ENCODE measurements around the gene MISP. TPM values are rescaled to one million over a fixed set of nuclear protein-coding genes. Genes with fewer than 3 reads are reported as not detected.
"Not testable (repeated sequence)": the region's sequence is repeated elsewhere in the genome, so short reads cannot be mapped to it uniquely, and the experiment has no call there.

The MISP gene
- under 1 TPM; 0.08 to 0.11 TPM for polyA plus RNA-seq

DNA sequence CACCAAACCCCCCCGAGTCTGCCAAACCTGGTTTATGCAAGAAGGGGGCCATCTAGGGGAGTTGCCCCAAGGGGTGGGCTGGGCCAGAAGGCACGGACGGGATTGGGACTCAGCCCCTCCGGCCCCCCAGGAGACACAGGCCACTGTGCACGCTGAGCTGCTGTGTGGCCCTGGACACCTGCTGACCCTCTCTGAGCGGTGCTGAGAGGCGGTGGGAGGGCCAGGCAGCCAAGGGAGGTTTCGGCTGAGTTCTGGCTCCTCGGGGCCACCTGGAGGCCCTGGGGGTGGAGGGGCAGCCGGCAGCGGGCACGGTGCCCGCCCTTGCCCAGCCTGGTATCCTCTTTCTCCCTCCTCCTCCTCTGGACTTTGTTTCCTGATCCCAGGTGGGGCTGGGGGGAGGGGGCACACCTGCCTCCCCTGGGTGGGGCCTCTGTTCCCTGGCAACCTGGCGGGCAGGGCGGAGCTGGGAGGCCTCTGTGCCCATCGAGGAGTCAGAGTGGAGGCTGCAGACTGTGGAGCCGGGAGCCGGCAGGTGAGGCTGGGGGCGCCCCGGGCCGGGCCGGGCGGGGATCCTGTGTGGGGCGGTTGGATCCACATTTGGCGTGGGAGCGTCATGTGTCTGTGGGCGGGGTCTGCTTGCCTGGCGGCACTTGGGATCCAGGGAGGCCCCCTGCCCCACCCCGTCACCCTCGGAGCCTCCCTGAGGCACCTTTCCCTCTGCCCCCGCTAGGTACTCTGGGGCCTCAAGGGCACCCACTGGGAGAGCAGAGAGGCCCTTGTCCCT, at the start of gene MISP:
Gene MISP, plus strand, starts transcription at position 473 of the 784 bp plus-strand sequence. CDS start 5,835 bp downstream, outside the sequence.
- Histone ChIP-seq H3K27ac (ENCODE audit: low read depth in 2 of 2, low read length in 1 of 2) (no peak within 1 kb of the TSS), H3K36me3 (ENCODE audit: control insufficient read depth in 2 of 2, insufficient read depth in 2 of 2, low read length in 1 of 2) (no peaks in the 10 kb centered on the region), H3K4me3 (ENCODE audit: low read depth in 1 of 2, low read length in 2 of 2) (no peak within 1 kb of the TSS), H3K27me3 (ENCODE audit: control insufficient read depth in 1 of 2, insufficient read depth in 2 of 2, low read length in 2 of 2) (no peaks in the 10 kb centered on the region), H3K4me1 (ENCODE audit: control insufficient read depth in 2 of 2, insufficient read depth in 2 of 2, low read length in 1 of 2) (peaks cover 0 to 5% of the 10 kb centered on the region in 2 donors), H3K9me3 (ENCODE audit: control insufficient read depth in 2 of 2, insufficient read depth in 1 of 2, low read depth in 1 of 2, low read length in 1 of 2) (peaks cover 4 to 8% of the 10 kb centered on the region in 2 donors)
- 44 to 46% methylated on average over 26 to 31 of the region's 31 CpGs for WGBS, 2 donors

DNA sequence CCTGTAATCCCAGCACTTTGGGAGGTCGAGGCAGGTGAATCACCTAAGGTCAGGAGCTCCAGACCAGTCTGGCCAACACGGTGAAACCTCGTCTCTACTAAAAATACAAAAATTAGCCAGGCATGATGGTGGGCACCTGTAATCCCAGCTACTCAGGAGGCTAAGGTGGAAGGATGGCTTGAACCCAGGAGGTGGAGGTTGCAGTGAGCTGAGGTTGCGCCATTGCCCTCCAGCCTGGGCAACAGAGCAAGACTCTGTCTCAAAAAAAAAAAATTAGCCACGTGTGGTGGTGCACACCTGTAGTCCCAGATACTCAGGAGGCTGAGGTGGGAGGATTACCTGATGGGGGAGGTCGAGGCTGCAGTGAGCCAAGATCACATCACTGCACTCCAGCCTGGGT, 48.1 kb upstream of the MISP start:
- H3K27me3 ChIP-seq (ENCODE audit: control insufficient read depth in 1 of 2, insufficient read depth in 2 of 2, low read length in 2 of 2); H3K27ac ChIP-seq (ENCODE audit: low read depth in 2 of 2, low read length in 1 of 2); H3K4me3 ChIP-seq (ENCODE audit: low read depth in 1 of 2, low read length in 2 of 2); H3K4me1 ChIP-seq (ENCODE audit: control insufficient read depth in 2 of 2, insufficient read depth in 2 of 2, low read length in 1 of 2); H3K9me3 ChIP-seq (ENCODE audit: control insufficient read depth in 2 of 2, insufficient read depth in 1 of 2, low read depth in 1 of 2, low read length in 1 of 2); H3K36me3 ChIP-seq (ENCODE audit: control insufficient read depth in 2 of 2, insufficient read depth in 2 of 2, low read length in 1 of 2): not testable (repeated sequence)
- 75 to 77% methylated on average over 6 of the region's 6 CpGs for WGBS, 2 donors

DNA sequence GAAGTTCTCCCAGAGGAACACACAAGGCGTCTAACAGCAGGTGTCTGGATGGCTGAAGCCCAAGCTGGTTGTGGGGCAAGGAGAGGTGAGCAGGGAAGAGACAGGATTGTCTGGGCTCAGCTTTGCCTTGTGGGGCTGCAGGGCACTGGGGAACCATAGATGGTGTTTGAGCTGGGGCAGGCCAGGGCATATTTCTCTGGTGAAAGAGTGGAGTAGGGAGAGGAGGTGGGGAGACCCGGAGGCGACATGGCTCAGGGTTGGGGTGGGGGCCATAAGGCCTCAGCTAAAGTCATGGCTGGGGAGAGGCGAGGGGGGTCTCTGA, 47.6 kb upstream of the MISP start:
- H3K27ac ChIP-seq (ENCODE audit: low read depth in 2 of 2, low read length in 1 of 2) = no peak overlapping the region
- no peaks in the 10 kb centered on the region for H3K36me3 ChIP-seq (ENCODE audit: control insufficient read depth in 2 of 2, insufficient read depth in 2 of 2, low read length in 1 of 2)
- peaks cover 6% of the 10 kb centered on the region in 2 donors for H3K9me3 ChIP-seq (ENCODE audit: control insufficient read depth in 2 of 2, insufficient read depth in 1 of 2, low read depth in 1 of 2, low read length in 1 of 2)
- peaks cover 0 to 2% of the 10 kb centered on the region in 2 donors for H3K4me1 ChIP-seq (ENCODE audit: control insufficient read depth in 2 of 2, insufficient read depth in 2 of 2, low read length in 1 of 2)
- 29 to 36% methylated on average over 4 of the region's 4 CpGs for WGBS, 2 donors
- H3K4me3 ChIP-seq (ENCODE audit: low read depth in 1 of 2, low read length in 2 of 2) = no peak overlapping the region
- H3K27me3 ChIP-seq (ENCODE audit: control insufficient read depth in 1 of 2, insufficient read depth in 2 of 2, low read length in 2 of 2) = no peaks in the 10 kb centered on the region

GRCh38 chr19:703651-704446, 47.1 kb upstream of the MISP start:
- H3K27me3 ChIP-seq (ENCODE audit: control insufficient read depth in 1 of 2, insufficient read depth in 2 of 2, low read length in 2 of 2) = no peaks in the 10 kb centered on the region
- H3K4me3 ChIP-seq (ENCODE audit: low read depth in 1 of 2, low read length in 2 of 2) = no peak overlapping the region
- no peak overlapping the region for H3K27ac ChIP-seq (ENCODE audit: low read depth in 2 of 2, low read length in 1 of 2)
- peaks cover 0 to 2% of the 10 kb centered on the region in 2 donors for H3K4me1 ChIP-seq (ENCODE audit: control insufficient read depth in 2 of 2, insufficient read depth in 2 of 2, low read length in 1 of 2)
- WGBS, 2 donors = 11 to 13% methylated on average over 36 to 50 of the region's 50 CpGs
- peaks cover 6% of the 10 kb centered on the region in 2 donors for H3K9me3 ChIP-seq (ENCODE audit: control insufficient read depth in 2 of 2, insufficient read depth in 1 of 2, low read depth in 1 of 2, low read length in 1 of 2)
- no peaks in the 10 kb centered on the region for H3K36me3 ChIP-seq (ENCODE audit: control insufficient read depth in 2 of 2, insufficient read depth in 2 of 2, low read length in 1 of 2)

DNA sequence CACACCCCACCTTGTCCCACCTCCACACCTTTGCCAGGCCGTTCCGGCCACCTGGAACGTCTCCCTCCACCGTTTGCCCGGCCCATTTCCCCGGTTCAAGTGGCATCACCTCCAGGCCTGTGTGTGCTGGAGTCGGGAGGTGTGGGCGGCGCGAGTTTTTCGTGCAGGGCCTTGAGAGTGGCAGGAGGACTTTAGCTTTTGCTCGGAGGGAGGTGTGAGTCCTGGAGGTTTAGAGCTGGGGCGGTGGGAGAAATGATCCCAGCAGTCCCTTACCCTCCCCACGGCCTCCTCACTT, 46.5 kb upstream of the MISP start:
- no peak overlapping the region for H3K27ac ChIP-seq (ENCODE audit: low read depth in 2 of 2, low read length in 1 of 2)
- no peaks in the 10 kb centered on the region for H3K36me3 ChIP-seq (ENCODE audit: control insufficient read depth in 2 of 2, insufficient read depth in 2 of 2, low read length in 1 of 2)
- no peaks in the 10 kb centered on the region for H3K27me3 ChIP-seq (ENCODE audit: control insufficient read depth in 1 of 2, insufficient read depth in 2 of 2, low read length in 2 of 2)
- WGBS, 2 donors = 30 to 31% methylated on average over 14 of the region's 14 CpGs
- H3K4me3 ChIP-seq (ENCODE audit: low read depth in 1 of 2, low read length in 2 of 2) = no peak overlapping the region
- H3K9me3 ChIP-seq (ENCODE audit: control insufficient read depth in 2 of 2, insufficient read depth in 1 of 2, low read depth in 1 of 2, low read length in 1 of 2) = peaks cover 6% of the 10 kb centered on the region in 2 donors
- peaks cover 0 to 2% of the 10 kb centered on the region in 2 donors for H3K4me1 ChIP-seq (ENCODE audit: control insufficient read depth in 2 of 2, insufficient read depth in 2 of 2, low read length in 1 of 2)

DNA sequence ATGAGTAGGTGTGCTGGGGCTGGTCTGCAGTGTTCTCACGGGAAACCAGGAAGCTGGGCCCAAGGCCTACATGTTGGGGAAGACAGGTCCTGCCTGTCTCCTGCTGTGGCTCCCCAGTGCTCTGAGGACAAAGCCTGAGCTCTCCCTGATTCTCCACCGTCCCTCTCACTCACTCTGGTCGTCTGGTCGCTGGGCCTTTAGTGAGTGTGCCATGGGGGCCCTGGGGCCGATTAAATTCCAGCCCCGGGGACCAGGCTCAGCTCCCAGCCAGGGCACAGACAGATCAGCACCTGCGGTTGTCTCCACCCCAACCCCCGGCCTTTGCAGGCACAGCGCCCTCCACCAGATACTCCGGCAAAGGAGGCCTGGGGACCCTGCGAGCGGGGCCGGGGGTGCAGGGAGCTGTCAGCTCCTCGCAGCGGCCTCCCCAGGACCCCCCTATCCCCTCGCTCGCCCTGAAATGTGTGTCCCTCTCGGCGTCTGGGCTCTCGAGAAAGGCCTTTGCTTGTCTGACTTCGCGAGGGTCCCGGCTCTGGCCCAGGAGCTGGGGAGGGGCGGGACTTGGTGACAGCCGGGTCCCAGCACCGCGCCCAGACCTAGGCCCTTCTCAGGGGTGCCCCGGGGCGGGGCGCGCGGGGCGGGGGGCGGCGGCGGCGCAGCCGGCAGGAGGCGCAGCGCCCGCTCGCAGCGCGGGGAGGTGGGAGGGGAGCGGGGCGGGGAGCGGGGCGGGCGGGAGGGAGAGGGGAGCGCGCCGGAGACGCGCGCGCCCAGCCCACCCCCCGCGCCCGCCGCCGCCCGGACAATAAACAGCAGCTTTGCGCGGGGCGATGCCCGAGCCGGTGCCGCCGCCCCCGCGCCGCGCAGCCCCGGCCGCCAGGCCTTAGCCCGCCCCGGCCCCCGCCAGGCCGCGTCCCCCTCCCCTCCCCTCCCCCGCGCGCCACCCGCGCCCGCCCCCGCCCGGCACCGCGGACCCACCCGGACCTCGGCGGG, 42.5 kb upstream of the MISP start, which contains the start of gene PALM:
Gene PALM, plus strand, starts transcription at position 782 of the 990 bp plus-strand sequence. CDS start 212 bp downstream, outside the sequence.
- Histone ChIP-seq H3K27me3 (ENCODE audit: control insufficient read depth in 1 of 2, insufficient read depth in 2 of 2, low read length in 2 of 2) (peaks cover 0 to 3% of the 10 kb centered on the region in 2 donors), H3K27ac (ENCODE audit: low read depth in 2 of 2, low read length in 1 of 2) (peak within 1 kb of the TSS; percentile 63 to 69)

GRCh38 chr19:709196-709964, 41.5 kb upstream of the MISP start:
- Histone ChIP-seq H3K4me3 (ENCODE audit: low read depth in 1 of 2, low read length in 2 of 2) (peak overlapping the region; percentile 51 to 58), H3K27ac (ENCODE audit: low read depth in 2 of 2, low read length in 1 of 2) (peak overlapping the region; percentile 63 to 69), H3K36me3 (ENCODE audit: control insufficient read depth in 2 of 2, insufficient read depth in 2 of 2, low read length in 1 of 2) (no peaks in the 10 kb centered on the region), H3K4me1 (ENCODE audit: control insufficient read depth in 2 of 2, insufficient read depth in 2 of 2, low read length in 1 of 2) (peaks cover 0 to 7% of the 10 kb centered on the region in 2 donors), H3K27me3 (ENCODE audit: control insufficient read depth in 1 of 2, insufficient read depth in 2 of 2, low read length in 2 of 2) (peaks cover 0 to 3% of the 10 kb centered on the region in 2 donors), H3K9me3 (ENCODE audit: control insufficient read depth in 2 of 2, insufficient read depth in 1 of 2, low read depth in 1 of 2, low read length in 1 of 2) (peaks cover 0 to 2% of the 10 kb centered on the region in 2 donors)
- 2 to 3% methylated on average over 52 to 78 of the region's 78 CpGs for WGBS, 2 donors

More for the DNA sequence above, 42.5 kb upstream of the MISP start, which contains the start of gene PALM:
- Histone ChIP-seq H3K9me3 (ENCODE audit: control insufficient read depth in 2 of 2, insufficient read depth in 1 of 2, low read depth in 1 of 2, low read length in 1 of 2) (peaks cover 6% of the 10 kb centered on the region in 2 donors), H3K4me1 (ENCODE audit: control insufficient read depth in 2 of 2, insufficient read depth in 2 of 2, low read length in 1 of 2) (peaks cover 0 to 10% of the 10 kb centered on the region in 2 donors), H3K4me3 (ENCODE audit: low read depth in 1 of 2, low read length in 2 of 2) (peak within 1 kb of the TSS; percentile 51 to 58), H3K36me3 (ENCODE audit: control insufficient read depth in 2 of 2, insufficient read depth in 2 of 2, low read length in 1 of 2) (no peaks in the 10 kb centered on the region)
- WGBS, 2 donors = 7 to 15% methylated on average over 42 to 80 of the region's 93 CpGs

- Histone ChIP-seq H3K4me1 (ENCODE audit: control insufficient read depth in 2 of 2, insufficient read depth in 2 of 2, low read length in 1 of 2) (peaks cover 0 to 7% of the 10 kb centered on the region in 2 donors), H3K36me3 (ENCODE audit: control insufficient read depth in 2 of 2, insufficient read depth in 2 of 2, low read length in 1 of 2) (no peaks in the 10 kb centered on the region), H3K9me3 (ENCODE audit: control insufficient read depth in 2 of 2, insufficient read depth in 1 of 2, low read depth in 1 of 2, low read length in 1 of 2) (peaks cover 0 to 2% of the 10 kb centered on the region in 2 donors), H3K27me3 (ENCODE audit: control insufficient read depth in 1 of 2, insufficient read depth in 2 of 2, low read length in 2 of 2) (peaks cover 0 to 3% of the 10 kb centered on the region in 2 donors), H3K4me3 (ENCODE audit: low read depth in 1 of 2, low read length in 2 of 2) (peak overlapping the region; percentile 51 to 58), H3K27ac (ENCODE audit: low read depth in 2 of 2, low read length in 1 of 2) (peak overlapping the region; percentile 63 to 69)
- WGBS, 2 donors = 12 to 16% methylated on average over 25 to 27 of the region's 27 CpGs
These were observed 40.8 kb upstream of the MISP start for GRCh38 chr19:709965-710571.
